ENCODE measurements around the gene PCSK9.
A peak's percentile ranks its signal among the peaks of the same experiment; 100 is the strongest.

Gene PCSK9

DNA sequence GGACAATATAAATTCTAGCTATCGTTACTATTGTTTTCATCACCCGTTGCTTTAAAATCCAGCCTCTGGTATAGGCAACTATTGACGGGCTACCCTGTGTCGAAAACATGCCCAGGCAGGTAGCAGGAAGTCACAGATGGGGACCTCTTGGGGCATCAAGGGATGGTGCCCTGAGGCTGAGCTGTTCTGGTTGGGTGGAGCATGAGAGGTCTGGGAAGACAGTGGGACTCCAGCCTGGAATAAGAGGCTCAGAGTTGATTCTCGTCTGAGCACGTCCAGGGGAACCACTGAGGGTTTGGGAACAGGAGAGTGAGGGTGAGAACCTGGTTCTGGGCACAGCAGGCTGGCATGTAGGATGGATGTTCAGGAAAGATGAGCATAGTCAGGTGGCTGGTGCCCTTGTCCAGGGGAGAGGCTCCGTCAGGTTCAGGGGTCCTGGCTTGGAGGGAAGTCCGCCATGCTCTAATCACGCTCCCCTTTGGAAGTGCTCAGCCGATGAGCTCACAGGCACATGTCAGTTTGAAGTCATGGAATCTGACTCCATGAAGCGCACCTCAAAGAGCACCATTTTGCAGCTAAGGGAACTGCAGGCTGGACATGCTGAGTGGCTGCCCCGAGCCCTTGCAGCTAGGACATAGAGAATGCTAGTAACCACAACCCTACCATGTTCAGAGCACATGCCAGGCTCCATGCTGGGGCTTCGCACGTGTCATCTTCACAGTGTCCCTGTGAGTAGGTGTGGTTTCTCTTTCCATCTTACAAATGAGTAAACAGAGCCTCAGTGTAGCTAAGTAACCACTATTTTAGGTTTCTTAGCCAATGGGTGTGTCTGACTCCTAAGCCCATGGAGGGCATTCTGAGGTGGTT, 21.0 kb downstream of the PCSK9 start:
- DNase-seq, result no peak

DNA sequence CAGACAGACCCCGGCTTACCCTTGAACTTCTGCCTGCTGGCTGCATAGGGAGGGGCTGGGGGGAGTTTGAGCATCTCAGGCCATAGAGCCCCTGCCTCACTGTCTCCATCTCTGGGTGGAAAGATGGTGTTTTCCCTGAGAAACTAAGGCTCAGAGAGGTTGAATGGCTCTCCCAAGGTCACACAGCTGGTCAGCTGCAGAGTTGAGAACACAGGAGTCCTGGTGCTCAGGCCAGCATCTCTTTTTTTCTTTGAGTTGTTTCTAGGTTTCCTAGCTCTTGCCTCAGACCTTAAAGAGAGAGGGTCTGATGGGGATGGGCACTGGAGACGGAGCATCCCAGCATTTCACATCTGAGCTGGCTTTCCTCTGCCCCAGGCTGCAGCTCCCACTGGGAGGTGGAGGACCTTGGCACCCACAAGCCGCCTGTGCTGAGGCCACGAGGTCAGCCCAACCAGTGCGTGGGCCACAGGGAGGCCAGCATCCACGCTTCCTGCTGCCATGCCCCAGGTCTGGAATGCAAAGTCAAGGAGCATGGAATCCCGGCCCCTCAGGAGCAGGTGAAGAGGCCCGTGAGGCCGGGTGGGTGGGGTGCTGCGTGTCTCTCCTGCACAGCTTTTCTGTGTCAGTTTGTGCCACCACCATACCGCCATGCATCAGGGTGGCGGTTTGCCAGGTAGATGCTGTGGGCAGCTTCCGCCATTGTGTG, 21.8 kb downstream of the PCSK9 start:
- DNase-seq, result no peak

DNA sequence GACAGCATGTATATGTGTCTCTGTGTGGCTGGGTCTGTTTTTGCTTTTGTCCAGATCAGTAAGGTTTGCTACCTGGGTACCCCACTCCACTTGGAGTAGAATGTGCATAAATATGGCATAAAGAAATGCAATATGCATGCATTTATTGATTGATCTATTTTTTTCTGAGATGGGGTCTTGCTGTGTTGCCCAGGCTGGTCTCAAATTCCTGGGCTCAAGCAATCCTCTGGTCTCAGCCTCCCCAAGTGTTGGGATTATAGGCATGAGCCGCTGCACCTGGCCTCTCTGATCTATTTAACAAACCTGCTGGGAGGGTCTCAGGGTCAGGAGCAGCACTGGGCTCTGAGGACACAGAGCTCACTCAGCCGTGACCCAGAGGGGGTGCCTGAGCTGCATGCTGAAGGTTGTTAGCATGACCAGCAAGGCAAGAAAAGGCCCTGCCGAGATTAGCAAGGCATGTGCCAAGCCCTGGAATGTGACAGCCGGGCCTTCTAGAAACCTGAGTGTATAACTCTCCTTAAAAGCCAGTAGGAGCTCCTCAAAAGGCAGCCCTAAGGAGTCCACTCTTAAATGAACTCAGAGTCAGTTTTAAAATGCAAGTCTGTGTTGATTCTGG, 22.5 kb downstream of the PCSK9 start:
- DNase-seq, result no peak

DNA sequence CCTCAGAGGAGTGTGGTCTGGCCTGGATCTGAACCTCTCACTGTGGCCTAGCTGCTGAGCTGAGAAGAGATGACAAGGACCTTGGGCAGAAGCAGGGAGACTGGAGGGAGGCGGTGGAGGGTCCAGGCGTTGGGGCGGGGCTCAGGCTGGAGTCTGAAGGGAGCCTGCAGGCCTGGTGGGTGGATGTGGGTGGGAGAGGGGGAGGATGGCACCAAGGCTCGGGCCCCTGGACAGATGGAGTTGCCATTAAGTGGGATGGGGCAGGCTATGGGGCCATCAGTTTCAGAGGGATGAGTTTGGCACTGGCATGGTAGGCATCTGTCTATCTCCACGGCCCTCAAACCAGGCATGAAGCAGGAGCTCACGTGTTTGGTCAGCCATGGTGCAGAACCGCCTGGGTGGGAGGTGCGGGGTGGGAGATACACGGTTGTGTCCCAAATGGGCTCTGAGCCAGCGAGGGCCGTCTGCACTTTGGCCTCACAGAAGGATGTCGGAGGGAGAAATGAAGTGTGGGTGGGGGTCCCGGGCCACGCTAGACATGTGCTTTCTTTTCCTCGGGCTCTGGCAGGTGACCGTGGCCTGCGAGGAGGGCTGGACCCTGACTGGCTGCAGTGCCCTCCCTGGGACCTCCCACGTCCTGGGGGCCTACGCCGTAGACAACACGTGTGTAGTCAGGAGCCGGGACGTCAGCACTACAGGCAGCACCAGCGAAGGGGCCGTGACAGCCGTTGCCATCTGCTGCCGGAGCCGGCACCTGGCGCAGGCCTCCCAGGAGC, 23.6 kb downstream of the PCSK9 start:
- no peak for DNase-seq

DNA sequence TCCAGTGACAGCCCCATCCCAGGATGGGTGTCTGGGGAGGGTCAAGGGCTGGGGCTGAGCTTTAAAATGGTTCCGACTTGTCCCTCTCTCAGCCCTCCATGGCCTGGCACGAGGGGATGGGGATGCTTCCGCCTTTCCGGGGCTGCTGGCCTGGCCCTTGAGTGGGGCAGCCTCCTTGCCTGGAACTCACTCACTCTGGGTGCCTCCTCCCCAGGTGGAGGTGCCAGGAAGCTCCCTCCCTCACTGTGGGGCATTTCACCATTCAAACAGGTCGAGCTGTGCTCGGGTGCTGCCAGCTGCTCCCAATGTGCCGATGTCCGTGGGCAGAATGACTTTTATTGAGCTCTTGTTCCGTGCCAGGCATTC, 24.2 kb downstream of the PCSK9 start:
- DNase-seq, result no peak

DNA sequence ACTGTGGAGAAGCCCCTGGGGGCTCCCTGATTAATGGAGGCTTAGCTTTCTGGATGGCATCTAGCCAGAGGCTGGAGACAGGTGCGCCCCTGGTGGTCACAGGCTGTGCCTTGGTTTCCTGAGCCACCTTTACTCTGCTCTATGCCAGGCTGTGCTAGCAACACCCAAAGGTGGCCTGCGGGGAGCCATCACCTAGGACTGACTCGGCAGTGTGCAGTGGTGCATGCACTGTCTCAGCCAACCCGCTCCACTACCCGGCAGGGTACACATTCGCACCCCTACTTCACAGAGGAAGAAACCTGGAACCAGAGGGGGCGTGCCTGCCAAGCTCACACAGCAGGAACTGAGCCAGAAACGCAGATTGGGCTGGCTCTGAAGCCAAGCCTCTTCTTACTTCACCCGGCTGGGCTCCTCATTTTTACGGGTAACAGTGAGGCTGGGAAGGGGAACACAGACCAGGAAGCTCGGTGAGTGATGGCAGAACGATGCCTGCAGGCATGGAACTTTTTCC, 24.8 kb downstream of the PCSK9 start:
- no peak for DNase-seq

DNA sequence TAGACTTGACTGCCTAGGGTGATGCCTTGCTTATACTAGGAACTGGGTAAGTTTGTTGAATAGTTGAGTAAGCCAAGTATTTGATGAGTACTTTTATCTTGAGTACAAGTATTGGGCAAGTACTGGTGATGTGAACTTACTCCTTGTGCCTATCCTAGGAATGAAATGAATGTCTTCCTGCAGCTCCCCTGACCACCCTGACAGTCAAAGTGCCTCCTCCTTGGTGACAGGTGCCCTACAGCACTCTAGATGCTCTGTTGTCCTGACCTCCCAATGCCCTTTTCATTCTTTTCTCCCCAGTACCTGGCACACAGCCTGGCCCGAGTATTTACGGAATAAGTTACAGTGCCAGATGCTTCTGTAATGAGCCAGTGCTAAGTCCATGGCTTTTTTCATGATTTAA, 25.5 kb downstream of the PCSK9 start:
- DNase-seq, result peak; percentile 40

DNA sequence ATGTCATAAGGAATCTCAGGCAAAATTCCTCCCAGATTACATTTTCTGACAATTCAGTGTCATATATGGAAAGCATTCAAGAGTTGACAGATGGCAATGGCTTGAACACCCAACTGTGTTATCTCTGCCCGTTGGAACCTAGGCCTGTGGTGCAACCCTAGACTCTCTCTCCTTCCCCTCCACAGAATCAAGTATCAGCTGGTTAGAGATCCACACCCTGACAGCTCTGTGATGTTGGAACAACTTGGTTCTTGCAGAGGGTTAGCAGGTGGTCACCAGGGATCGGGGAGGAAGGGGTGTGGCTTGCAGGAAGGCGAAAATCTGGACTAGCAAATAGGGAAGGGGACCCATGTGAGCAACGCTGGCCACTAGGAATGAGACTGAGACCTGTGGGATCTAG, 26.3 kb downstream of the PCSK9 start:
- no peak for DNase-seq

DNA sequence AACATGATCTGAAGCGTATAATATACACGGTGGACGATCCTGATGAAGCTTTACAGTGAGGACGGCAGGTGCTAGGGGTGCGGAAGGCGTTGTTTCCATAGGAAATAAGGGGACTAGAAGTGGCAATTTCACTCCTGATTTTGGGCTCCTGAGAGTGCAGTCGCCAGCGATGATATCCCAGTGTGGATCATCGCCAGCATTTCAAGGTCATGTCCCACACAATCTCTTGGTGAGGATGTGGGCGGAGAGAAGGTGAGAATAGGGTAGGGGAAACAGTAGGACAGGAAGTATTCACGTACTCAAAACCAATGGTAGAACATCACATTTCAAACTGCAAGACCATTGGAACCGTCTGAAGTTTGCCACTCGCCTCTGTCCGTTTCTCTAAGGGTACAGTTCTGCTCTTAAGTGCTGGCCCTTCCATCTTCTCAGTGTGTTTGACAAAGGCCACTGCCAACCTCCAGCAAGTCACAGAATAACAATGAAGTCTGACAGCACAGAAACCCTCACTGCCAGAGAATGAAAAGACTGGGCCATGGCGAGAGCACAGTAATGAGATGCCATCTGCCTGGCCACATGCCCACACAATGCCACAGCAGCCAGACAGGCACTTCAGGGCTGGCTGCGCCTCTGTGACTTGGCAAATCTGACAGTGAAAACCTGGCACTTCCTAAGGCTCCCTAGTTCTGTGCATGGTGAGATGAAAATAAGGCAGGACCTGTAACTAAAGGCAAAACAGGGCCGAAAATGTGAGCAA, 27.9 kb downstream of the PCSK9 start:
- no peak for DNase-seq

DNA sequence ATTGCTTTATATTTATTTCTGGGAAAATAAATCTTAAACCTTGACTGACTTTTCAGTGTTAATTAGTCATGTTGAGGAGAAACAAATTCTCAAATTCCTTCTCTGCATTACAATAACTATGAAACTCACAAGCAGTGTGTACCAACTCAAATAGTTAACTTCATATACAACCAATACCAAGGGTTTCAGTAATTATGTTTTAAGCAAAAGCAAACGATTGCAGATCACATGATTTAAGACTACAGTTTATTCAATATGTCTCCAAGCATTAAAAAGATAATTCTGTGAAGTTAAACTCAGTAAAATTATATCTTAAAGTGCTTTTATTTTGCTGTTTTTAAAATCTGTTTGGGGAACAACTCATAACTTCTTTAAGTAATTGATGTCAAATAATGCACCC, 28.6 kb downstream of the PCSK9 start:
- no peak for DNase-seq

DNA sequence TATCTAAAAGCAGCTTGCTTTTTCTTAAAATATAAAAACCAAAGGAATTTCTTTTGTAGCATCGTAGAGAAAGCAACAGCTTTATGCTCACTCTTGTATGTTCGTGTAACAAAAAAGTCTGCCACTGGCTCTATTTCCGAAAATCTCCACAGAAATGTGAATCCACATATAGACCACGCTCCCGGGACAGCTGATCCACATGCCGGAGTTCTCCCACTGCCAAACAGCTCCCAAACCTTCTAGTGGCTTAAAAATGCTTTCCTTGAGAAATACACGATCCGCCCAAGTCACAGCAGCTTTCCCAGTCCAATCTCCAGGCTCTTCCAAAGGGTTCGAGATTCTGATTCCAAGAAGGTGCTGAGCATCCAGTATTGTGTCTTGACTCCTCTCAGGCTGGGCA, 29.3 kb downstream of the PCSK9 start:
- DNase-seq, result no peak

DNA sequence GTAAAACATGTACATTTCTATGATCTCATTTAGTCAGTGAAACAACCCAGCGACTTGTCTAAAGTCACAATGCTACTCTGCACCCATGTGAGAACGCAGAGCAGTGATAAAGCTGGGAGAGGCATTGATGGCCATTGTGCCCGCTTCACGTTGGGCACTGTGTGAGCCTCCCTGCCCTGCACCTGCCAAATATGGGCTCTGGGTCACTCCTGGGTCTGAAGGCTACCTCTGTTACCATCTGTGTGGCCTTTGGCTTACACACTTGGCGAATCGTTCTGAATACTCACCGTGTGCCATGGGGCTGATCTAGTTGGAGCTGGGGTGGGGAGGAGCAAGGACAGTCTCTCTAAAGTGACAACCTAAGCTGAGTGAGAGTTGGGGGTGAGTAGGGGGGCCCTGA, 29.9 kb downstream of the PCSK9 start:
- no peak for DNase-seq

DNA sequence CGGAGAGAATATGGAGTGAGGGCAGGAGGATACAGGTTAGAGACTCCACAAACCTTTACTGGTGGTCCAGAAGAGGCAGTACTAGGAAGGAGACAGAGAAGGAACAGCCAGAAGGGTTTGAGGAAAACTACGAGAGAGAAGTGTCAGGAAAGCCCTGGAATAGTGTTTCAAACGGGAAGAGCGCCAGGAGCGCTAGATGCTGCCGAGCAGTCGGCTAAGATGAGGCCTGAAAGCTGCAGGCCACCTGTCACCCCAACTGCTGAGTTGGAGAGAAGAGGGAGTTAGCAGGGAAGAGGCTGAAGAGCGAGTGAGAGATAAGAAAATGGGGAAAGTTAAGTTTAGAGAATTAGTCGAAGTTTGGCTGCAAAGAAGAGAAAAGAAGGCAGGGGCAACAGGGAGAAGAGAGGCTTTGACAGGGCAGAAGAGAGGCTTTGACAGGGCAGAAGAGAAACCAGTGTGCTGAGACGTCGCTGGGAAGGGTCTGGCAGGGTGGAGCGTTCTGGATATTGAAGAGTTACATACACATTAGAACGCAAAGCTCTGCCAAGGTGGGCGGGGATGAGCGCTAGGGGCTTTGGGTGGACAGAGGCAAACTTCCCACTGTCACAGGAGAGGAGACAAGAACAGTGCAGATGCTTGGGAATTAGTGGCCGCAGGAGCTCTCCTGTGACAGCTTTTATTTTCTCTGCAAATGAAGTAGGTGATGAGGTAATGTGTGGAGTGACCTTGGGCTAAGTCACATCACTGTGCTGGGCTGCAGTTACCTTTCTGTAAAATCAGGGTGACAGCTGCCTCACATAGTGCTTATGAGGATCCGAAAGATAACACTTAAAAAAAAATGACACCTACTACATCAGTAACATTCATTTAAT, 31.2 kb downstream of the PCSK9 start:
- no peak for DNase-seq

DNA sequence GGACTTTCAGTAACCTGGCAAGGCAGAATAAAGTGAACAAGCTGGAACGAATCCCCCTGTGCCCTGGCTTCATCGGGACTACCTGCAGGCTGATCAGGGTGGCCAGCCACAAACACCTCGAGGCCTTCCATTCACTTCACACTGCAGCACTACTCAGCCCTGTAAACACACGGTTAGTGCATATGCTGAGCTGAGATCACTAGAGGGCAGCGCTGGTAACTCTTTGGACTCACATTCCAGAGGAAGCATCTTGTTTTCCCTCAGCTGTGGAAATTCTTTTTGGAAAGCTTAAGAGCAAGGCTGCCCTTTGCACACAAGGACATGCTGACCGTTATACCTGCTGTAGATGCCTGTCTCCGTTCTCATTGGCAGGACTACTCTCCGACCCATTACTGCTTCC, 32.1 kb downstream of the PCSK9 start:
- DNase-seq, result peak; percentile 35

DNA sequence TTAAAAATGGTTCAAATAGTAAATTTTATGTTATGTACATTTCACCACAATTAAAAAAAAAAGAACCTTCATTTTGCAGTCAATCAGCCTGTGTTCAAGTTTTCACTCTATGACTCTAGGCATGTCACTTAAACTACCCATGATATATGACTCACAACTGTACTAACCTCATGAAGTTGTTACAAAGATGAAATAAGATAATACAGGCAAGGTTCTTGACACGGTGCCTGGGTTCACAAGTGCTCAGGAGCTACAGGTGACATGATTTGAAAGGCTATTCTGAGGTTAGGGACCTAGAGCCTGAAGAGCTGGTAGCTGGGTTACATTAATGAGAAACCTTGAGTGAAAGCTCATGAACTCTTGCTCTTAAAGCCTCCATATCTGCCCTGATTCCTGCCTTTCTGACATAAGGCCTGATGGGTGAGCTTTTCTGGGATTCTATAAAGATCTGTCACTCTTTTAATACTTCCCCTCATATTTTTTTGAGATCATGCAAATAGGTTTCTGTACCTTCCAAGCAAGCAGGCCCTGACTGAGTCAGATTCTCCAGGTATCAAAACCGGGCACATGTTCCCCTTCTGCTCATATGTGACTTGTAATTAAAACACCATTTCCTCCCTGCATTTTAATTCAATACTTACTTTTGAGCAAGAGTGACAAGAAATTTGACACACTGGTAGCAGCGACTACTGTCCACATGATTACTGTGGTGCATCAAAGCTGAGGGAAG, 34.0 kb downstream of the PCSK9 start:
- DNase-seq, result no peak

DNA sequence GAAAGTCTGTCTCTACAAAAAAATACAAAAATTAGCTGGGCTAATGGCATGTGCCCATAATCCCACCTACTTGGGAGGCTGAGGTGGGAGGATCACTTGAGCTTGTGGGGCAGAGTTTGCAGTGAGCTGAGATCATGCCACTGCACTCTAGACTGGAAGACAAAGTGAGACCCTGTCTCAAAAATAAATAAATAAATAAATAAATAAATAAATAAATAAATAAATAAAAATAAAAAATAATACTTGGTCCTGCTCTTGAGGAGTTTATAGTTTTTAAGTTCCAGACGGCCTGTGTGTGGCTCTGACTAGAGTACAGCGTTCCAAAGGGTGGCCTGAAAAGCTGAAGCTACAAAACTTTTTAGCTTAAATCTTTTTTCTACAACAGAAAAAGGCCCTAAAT, 35.1 kb downstream of the PCSK9 start:
- no peak for DNase-seq

DNA sequence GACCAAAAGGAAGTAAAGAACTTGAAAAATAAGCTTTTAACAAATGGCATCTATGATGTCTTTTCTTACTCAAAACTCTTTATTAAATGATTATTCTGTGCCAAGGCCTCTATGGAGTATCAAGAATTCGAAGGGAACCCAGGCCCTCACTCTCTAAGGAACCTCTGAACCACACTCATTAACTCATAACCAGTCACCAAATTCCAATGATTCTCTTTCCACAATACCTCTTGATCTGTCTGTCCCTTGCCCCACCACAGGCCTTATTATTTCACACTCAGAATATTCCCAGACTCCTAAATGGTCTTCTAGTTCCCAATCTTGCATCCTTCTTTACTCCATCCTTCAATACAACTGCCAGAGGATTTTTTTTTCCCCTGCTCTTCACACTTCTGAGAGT, 37.0 kb downstream of the PCSK9 start:
- no peak for DNase-seq

DNA sequence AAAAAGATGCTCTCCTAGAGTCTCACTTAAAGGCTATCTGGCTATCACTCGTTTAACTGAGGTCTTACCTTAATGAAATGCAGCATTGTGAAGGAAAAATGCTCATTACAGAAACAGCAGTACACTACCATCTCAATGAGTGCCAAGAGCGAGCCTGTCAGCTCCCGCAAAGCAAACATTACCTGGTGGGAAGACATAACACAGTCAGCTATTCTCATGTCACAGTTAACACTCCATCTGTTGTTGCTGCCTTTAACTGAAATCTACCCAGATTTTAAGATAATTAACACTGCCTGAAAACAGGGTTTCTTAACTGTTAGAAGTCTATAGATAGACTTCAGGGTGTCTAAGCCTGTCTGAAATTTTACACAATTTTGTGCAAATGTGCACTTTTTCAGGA, 39.1 kb downstream of the PCSK9 start:
- DNase-seq, result no peak

DNA sequence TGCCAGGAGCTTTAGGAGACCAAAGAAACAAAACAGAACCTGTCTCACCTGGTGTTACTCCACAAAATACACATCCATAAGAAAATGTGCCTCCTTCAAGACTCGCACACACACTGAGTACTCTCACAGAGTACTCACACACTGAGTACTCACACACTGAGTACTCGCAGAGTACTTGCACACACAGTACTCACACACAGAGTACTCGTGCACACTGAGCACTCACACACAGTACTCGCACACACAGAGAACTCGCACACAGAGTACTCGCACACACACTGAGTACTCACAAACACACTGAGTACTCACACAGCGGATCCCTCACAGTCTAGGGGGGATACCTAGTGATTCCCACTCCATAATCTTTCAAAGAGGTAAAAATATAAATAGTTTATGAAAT, 40.3 kb downstream of the PCSK9 start:
- DNase-seq, result no peak

DNA sequence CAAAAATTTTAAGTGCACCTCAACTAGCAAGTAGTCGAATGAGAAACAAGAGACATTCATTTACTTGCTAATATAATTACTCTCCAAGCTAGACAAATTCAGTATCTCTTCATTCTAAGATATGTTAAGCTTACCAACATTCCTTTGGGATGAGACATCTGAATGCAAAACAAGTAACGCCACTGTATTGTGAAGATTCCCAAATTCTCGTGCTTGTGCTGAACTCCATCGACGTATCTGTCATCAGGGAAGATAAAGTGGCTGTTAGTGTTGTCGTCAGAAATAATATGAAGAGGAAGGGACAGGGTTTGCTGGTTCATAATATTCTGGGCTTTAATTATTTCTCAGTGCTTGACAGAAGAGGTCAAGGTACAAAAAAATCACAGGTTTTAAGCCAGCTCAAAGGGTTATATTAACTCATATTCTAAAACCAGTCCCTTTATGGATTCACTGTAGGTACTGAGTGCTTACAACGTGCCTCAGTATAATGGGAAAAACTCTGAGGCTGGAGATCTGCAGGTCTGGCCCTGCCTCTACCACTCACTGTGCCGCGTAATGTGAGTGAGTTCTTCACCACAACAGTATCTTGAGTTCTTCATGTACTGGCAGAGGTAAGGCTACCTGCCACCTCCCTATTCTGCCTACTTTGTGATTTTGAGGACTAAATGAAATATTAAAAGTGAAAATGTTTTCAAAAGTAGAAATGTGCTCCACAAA, 42.0 kb downstream of the PCSK9 start:
- DNase-seq, result peak; percentile 72

Measured in fibroblast of upper back skin (primary cell).